Coronary artery (tissue), 2 donors: ENCODE measurements around the gene IPPK.
A peak's percentile ranks its signal among the peaks of the same experiment; 100 is the strongest.

Experiments
- DNase-seq: peaks from one replicate; pipeline ENCODE4 v3.0.0-alpha.2; 2017; ENCODE audit warnings: low spot score
- H3K27ac ChIP-seq, 2 donors: fragments of 200-600 bp; sonication (generic); one replicate each; pipeline ENCODE4 v1.5.1; 2016 to 2019
- H3K4me3 ChIP-seq: fragments of 200-600 bp; sonication (generic); 2 replicates; pipeline ENCODE4 v1.5.1; 2016; ENCODE audit warnings: mild to moderate bottlenecking, moderate library complexity
- CTCF ChIP-seq: fragments of 200-600 bp; sonication (generic); IDR thresholded peaks from one replicate; pipeline ENCODE4 v1.5.1; 2019; ENCODE audit warnings: antibody characterized with exemption

The IPPK gene

GRCh38 chr9:92611621-92612285, 58.2 kb downstream of the IPPK start:
- DNase-seq, result no peak
- Histone ChIP-seq H3K4me3 (no peak overlapping the region), H3K27ac (no peak overlapping the region)
- TF ChIP-seq CTCF, result no peak

- no peak for DNase-seq
- no peak for TF ChIP-seq CTCF
- Histone ChIP-seq H3K4me3 (no peak overlapping the region), H3K27ac (peak overlapping the region in 1 of 2 donors; percentile 12)
Measured at GRCh38 chr9:92610470-92611420, 59.2 kb downstream of the IPPK start.

GRCh38 chr9:92608909-92609445, 61.0 kb downstream of the IPPK start:
- peak; percentile 76 for DNase-seq
- Histone ChIP-seq H3K27ac (peak overlapping the region; percentile 53 to 78), H3K4me3 (no peak overlapping the region)

GRCh38 chr9:92608241-92608908, 61.6 kb downstream of the IPPK start:
- Histone ChIP-seq H3K27ac (peak overlapping the region; percentile 53 to 78), H3K4me3 (no peak overlapping the region)
- no peak for TF ChIP-seq CTCF
- no peak for DNase-seq

More at GRCh38 chr9:92608909-92609445, 61.0 kb downstream of the IPPK start:
- TF ChIP-seq CTCF, result no peak

GRCh38 chr9:92607773-92608172, 62.2 kb downstream of the IPPK start:
- no peak for TF ChIP-seq CTCF
- DNase-seq, result no peak
- Histone ChIP-seq H3K4me3 (no peak overlapping the region), H3K27ac (peak overlapping the region; percentile 53 to 78)

GRCh38 chr9:92607088-92607487, 62.8 kb downstream of the IPPK start:
- DNase-seq, result no peak
- Histone ChIP-seq H3K27ac (peak overlapping the region; percentile 53 to 78), H3K4me3 (no peak overlapping the region)
- TF ChIP-seq CTCF, result no peak
